ENCODE results near the gene DNAJC17. TPM values are rescaled to one million over a fixed set of nuclear protein-coding genes. Genes with fewer than 3 reads are reported as not detected.
A peak's percentile ranks its signal among the peaks of the same experiment; 100 is the strongest.

DNAJC17 gene
- polyA plus RNA-seq, 3 donors = 15.7 to 31.6 (median 21.5) TPM

DNA sequence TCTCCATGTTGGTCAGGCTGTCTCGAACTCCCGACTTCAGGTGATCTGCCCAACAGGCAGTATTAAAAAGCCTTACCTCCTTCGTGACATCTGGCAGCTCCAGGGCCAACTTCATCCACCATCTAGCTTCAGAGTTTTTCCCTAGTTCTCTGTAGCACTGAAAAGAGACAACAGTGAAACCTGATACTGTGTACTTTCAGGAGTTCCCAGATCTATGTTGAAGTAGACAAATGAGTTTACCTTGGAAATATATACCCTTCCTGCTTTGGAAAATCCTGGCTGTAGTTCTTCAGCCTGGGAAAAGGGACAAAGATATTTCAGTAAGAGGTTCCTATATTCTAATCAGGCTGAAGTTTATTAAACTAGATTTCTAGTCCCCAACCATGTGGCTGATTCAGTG lies 70.2 kb downstream of the DNAJC17 start:
- Histone ChIP-seq H3K4me3 (replicated peaks in 1 of 3; ENCODE audit: low read depth in 2 of 3, low read length in 3 of 3) (no peak overlapping the region), H3K27ac (ENCODE audit: low read depth in 1 of 2, low read length in 2 of 2) (no peak overlapping the region), H3K27me3 (ENCODE audit: control insufficient read depth in 2 of 2, insufficient read depth in 2 of 2, low read length in 2 of 2) (no peaks in the 10 kb centered on the region), H3K4me2 (replicated peaks; ENCODE audit: extremely low read depth, low read length, poor library complexity, severe bottlenecking) (no peak overlapping the region), H3K4me1 (ENCODE audit: control insufficient read depth in 1 of 2, insufficient read depth in 2 of 2, low read length in 2 of 2) (no peaks in the 10 kb centered on the region), H3K36me3 (replicated peaks in 1 of 2; ENCODE audit: control insufficient read depth in 1 of 2, insufficient read depth in 2 of 2, low read length in 2 of 2) (peaks cover 54 to 99% of the 10 kb centered on the region in 2 donors), H3K9ac (ENCODE audit: insufficient read depth, low read length, poor library complexity, severe bottlenecking) (no peak overlapping the region), H2AFZ (ENCODE audit: insufficient read depth, low read depth, low read length, poor library complexity, severe bottlenecking) (no peak overlapping the region), H4K20me1 (ENCODE audit: insufficient read depth, low read length) (no peaks in the 10 kb centered on the region), H3K9me3 (replicated peaks in 1 of 2; ENCODE audit: control insufficient read depth in 1 of 2, insufficient read depth in 1 of 2, low read length in 2 of 2) (no peaks in the 10 kb centered on the region), H3K79me2 (ENCODE audit: insufficient read depth, low read length) (no peaks in the 10 kb centered on the region)
- TF ChIP-seq, protein P1, sequence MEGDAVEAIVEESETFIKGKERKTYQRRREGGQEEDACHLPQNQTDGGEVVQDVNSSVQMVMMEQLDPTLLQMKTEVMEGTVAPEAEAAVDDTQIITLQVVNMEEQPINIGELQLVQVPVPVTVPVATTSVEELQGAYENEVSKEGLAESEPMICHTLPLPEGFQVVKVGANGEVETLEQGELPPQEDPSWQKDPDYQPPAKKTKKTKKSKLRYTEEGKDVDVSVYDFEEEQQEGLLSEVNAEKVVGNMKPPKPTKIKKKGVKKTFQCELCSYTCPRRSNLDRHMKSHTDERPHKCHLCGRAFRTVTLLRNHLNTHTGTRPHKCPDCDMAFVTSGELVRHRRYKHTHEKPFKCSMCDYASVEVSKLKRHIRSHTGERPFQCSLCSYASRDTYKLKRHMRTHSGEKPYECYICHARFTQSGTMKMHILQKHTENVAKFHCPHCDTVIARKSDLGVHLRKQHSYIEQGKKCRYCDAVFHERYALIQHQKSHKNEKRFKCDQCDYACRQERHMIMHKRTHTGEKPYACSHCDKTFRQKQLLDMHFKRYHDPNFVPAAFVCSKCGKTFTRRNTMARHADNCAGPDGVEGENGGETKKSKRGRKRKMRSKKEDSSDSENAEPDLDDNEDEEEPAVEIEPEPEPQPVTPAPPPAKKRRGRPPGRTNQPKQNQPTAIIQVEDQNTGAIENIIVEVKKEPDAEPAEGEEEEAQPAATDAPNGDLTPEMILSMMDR (IDR thresholded peaks at IDR 0.05) = no peak
- Mint-ChIP-seq H3K4me3 (no peak overlapping the region), H3K27ac (peak overlapping the region in 1 of 7 donors; percentile 68), H3K27me3 (ENCODE audit: low read depth in 3 of 3) (no peaks in the 10 kb centered on the region), H3K4me1 (no peaks in the 10 kb centered on the region), H3K36me3 (peaks cover 60 to 85% of the 10 kb centered on the region in 2 donors), H3K9me3 (no peaks in the 10 kb centered on the region)
- intact Hi-C loops (cut with micrococcal nuclease) = no loop called here
- 100% methylated on average over 2 of the region's 3 CpGs for WGBS (ENCODE audit: insufficient coverage)
- no peak for DNase-seq

DNA sequence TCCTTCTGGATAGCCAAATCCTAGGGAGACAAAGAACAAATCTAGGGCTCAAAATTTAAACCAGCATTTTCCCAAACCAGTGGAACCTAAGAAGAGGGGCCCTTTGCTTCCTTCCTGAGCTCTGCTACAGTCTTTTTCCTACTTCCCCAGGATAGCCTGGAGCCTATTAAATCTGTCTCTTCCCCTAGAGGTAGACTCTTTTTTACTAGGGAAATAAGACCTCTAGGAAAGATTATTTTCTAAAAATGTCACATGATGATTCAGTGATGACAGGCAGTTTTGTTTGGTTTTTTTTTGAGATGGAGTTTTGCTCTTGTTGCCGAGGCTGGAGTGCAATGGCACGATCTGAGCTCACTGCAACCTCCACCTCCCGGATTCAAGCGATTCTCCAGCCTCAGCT lies 70.7 kb downstream of the DNAJC17 start:
- Histone ChIP-seq H3K79me2 (ENCODE audit: insufficient read depth, low read length) (no peaks in the 10 kb centered on the region), H4K20me1 (ENCODE audit: insufficient read depth, low read length) (no peaks in the 10 kb centered on the region), H3K4me3 (replicated peaks in 1 of 3; ENCODE audit: low read depth in 2 of 3, low read length in 3 of 3) (no peak overlapping the region), H3K9ac (ENCODE audit: insufficient read depth, low read length, poor library complexity, severe bottlenecking) (no peak overlapping the region), H3K4me2 (replicated peaks; ENCODE audit: extremely low read depth, low read length, poor library complexity, severe bottlenecking) (no peak overlapping the region), H3K36me3 (replicated peaks in 1 of 2; ENCODE audit: control insufficient read depth in 1 of 2, insufficient read depth in 2 of 2, low read length in 2 of 2) (peaks cover 54 to 99% of the 10 kb centered on the region in 2 donors), H3K27me3 (ENCODE audit: control insufficient read depth in 2 of 2, insufficient read depth in 2 of 2, low read length in 2 of 2) (no peaks in the 10 kb centered on the region), H3K9me3 (replicated peaks in 1 of 2; ENCODE audit: control insufficient read depth in 1 of 2, insufficient read depth in 1 of 2, low read length in 2 of 2) (no peaks in the 10 kb centered on the region), H3K4me1 (ENCODE audit: control insufficient read depth in 1 of 2, insufficient read depth in 2 of 2, low read length in 2 of 2) (no peaks in the 10 kb centered on the region), H3K27ac (ENCODE audit: low read depth in 1 of 2, low read length in 2 of 2) (no peak overlapping the region), H2AFZ (ENCODE audit: insufficient read depth, low read depth, low read length, poor library complexity, severe bottlenecking) (no peak overlapping the region)
- DNase-seq = no peak
- H3K9me3 Mint-ChIP-seq = no peaks in the 10 kb centered on the region
- H3K36me3 Mint-ChIP-seq = peaks cover 61 to 84% of the 10 kb centered on the region in 2 donors
- intact Hi-C loops (cut with micrococcal nuclease) = no loop called here
- no peak overlapping the region for H3K4me3 Mint-ChIP-seq
- TF ChIP-seq, protein P1 (IDR thresholded peaks at IDR 0.05) = no peak
- no peaks in the 10 kb centered on the region for H3K27me3 Mint-ChIP-seq (ENCODE audit: low read depth in 3 of 3)
- 100% methylated on average over 4 of the region's 4 CpGs for WGBS (ENCODE audit: insufficient coverage)
- no peaks in the 10 kb centered on the region for H3K4me1 Mint-ChIP-seq
- H3K27ac Mint-ChIP-seq = peak overlapping the region in 1 of 7 donors; percentile 21

All from CD14-positive monocyte (primary cell).